Measurements from ENCODE around the gene USP2. TPM values are rescaled to one million over a fixed set of nuclear protein-coding genes. Genes with fewer than 3 reads are reported as not detected.
A peak's percentile ranks its signal among the peaks of the same experiment; 100 is the strongest.

USP2 gene
- total and polyA plus RNA-seq, 2 of the 8 experiments (the other 6 are each of a cell fraction or from before 2014, with no cell fraction given), result 2.2 to 6.9 TPM

DNA sequence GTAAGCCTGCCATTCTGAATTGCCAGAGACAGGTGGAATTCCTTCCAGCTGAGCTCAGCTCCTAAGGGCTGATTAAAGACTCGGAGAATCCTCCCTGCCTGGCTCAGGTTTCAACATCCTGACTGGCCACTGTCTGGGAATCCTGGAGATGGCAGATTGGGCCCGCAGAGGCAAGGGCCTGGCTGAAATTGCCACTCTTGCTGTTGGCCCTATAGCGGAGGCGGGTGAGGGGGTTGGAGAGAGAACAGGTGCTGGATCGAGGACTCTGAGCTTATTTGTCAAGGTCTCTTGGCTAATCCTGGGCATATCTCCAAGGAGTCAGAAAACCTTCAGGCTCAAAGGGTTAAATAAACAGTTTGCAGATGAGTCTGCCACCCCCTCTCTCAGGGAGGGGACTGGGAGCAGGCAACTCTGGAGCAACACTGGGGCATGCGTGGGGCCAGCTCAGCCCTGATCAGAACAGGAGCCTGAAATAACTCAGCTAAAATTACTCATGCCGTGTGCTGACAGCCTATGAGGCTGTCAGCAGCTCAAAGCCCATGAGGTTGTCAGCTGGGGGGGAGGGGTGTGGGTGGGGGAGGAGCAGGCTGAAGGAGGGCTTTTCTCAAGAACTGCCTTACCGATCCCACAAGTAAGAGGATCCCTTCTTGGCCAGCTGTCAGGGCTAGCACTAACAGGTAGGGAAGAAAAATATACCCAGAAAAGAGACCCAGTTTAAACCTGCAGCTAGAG, 20.3 kb downstream of the USP2 start (continued):
- TF ChIP-seq TBP (IDR thresholded peaks at IDR 0.05; ENCODE audit: low read depth, low read length) (no peak), RAD21 (IDR thresholded peaks at IDR 0.05 in 1 of 2, conservative IDR thresholded peaks at IDR 0.05 in 1 of 2; ENCODE audit: low read depth in 2 of 2, low read length in 2 of 2) (no peak), CHD1 (IDR thresholded peaks at IDR 0.05; ENCODE audit: low read depth, low read length) (no peak), BRCA1 (IDR thresholded peaks at IDR 0.05; ENCODE audit: low read depth, low read length) (no peak), CHD2 (IDR thresholded peaks at IDR 0.05; ENCODE audit: low read length) (no peak), YY1 (IDR thresholded peaks at IDR 0.05; ENCODE audit: low read depth, low read length) (no peak), TCF12 (IDR thresholded peaks at IDR 0.05; ENCODE audit: low read depth, low read length) (no peak), KDM1A (IDR thresholded peaks at IDR 0.05; ENCODE audit: borderline replicate concordance, low read length) (no peak), BACH1 (IDR thresholded peaks at IDR 0.05; ENCODE audit: low read length) (no peak), RFX5 (IDR thresholded peaks at IDR 0.05; ENCODE audit: borderline replicate concordance, low read depth, low read length) (no peak), SP4 (IDR thresholded peaks at IDR 0.05; ENCODE audit: low read length) (no peak), RNF2 (IDR thresholded peaks at IDR 0.05; ENCODE audit: borderline replicate concordance, low read depth, low read length, missing control alignments, poor library complexity, severe bottlenecking) (no peak), TAF7 (optimal IDR thresholded peaks at IDR 0.05; ENCODE audit: borderline replicate concordance, low read depth, low read length) (no peak), SRF (IDR thresholded peaks at IDR 0.05; ENCODE audit: low read depth, low read length) (no peak), SIN3A (conservative IDR thresholded peaks at IDR 0.05 in 1 of 2, IDR thresholded peaks at IDR 0.05 in 1 of 2; ENCODE audit: low read depth in 1 of 2, low read length in 2 of 2) (peak; percentile 81 to 89; a peak in 3 of 4 replicates), CBX5 (IDR thresholded peaks at IDR 0.05; ENCODE audit: low read depth, low read length) (no peak), CTBP2 (IDR thresholded peaks at IDR 0.05; ENCODE audit: borderline replicate concordance, insufficient read depth, insufficient read length, low read length) (peak; percentile 89), KDM5A (IDR thresholded peaks at IDR 0.05; ENCODE audit: low read length) (no peak), MAFK (IDR thresholded peaks at IDR 0.05; ENCODE audit: low read depth, low read length) (no peak), JUND (IDR thresholded peaks at IDR 0.05; ENCODE audit: low read length) (peak; percentile 64; the same call in 1 of the 2 replicates)
- TF ChIP-seq, protein P1, sequence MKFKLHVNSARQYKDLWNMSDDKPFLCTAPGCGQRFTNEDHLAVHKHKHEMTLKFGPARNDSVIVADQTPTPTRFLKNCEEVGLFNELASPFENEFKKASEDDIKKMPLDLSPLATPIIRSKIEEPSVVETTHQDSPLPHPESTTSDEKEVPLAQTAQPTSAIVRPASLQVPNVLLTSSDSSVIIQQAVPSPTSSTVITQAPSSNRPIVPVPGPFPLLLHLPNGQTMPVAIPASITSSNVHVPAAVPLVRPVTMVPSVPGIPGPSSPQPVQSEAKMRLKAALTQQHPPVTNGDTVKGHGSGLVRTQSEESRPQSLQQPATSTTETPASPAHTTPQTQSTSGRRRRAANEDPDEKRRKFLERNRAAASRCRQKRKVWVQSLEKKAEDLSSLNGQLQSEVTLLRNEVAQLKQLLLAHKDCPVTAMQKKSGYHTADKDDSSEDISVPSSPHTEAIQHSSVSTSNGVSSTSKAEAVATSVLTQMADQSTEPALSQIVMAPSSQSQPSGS (IDR thresholded peaks at IDR 0.05; ENCODE audit: low read length), result no peak
- TF ChIP-seq, protein P2, sequence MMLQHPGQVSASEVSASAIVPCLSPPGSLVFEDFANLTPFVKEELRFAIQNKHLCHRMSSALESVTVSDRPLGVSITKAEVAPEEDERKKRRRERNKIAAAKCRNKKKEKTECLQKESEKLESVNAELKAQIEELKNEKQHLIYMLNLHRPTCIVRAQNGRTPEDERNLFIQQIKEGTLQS (IDR thresholded peaks at IDR 0.05; ENCODE audit: insufficient read depth, low read depth, low read length), result no peak
